GM12878 (cell line): ENCODE data around the gene MYO1D. TPM values are rescaled to one million over a fixed set of nuclear protein-coding genes. Genes with fewer than 3 reads are reported as not detected.

Source experiments
- ATAC-seq: fragments of 200-7000 bp; cut with Tn5 transposase; 3 replicates; pipeline ENCODE4 v1.9.1; 2020; ENCODE audit warnings: mild to moderate bottlenecking, moderate library complexity
- BruUV-seq: library from RNA; stranded (reverse); fragments of 400-500 nt; replicated peaks from 2 replicates; lab custom pipeline; 2021; lab: Mats Ljungman, UMichigan
- CTCF ChIA-PET: fragments of 300-600 bp; sonication (Branson Sonifier 250); formaldehyde crosslinking; extraction: SDS; loops from one replicate; lab custom pipeline; 2021; ENCODE audit warnings: inconsistent platforms; lab: Yijun Ruan, JAX
- POLR2A ChIA-PET: fragments of 350-600 bp; formaldehyde crosslinking; extraction: SDS; loops from one replicate; lab custom pipeline; 2021; ENCODE audit warnings: inconsistent platforms; lab: Charles Lee
- RAD21 ChIA-PET: fragments of 300-600 bp; sonication (Branson Sonifier 250); formaldehyde crosslinking; loops from one replicate; lab custom pipeline; 2023; ENCODE audit warnings: antibody characterized with exemption; ENCODE audit not compliant: unreplicated experiment; lab: Charles Lee
- SMC1A ChIA-PET: fragments of 300-600 bp; sonication (Branson Sonifier 250); formaldehyde crosslinking; loops from one replicate; lab custom pipeline; 2023; ENCODE audit not compliant: unreplicated experiment, uncharacterized antibody; lab: Charles Lee
- DNase-seq: peaks from one replicate; pipeline ENCODE4 v3.0.0-alpha.2; 2011; ENCODE audit warnings: low read depth, low spot score
- FAIRE-seq: peaks from 3 replicates; lab custom pipeline; 2011; peaks lifted over from hg19 to GRCh38; lab: Jason Lieb, UNC
- H2AFZ ChIP-seq: 2 replicates; pipeline ENCODE4 v1.6.0; 2011; ENCODE audit warnings: low read depth, low read length, control low read depth; ENCODE audit not compliant: control insufficient read depth
- H3K27ac ChIP-seq: 2 replicates; pipeline ENCODE4 v1.5.1; 2011; ENCODE audit warnings: control low read depth; ENCODE audit not compliant: control insufficient read depth, insufficient read depth
- H3K27me3 ChIP-seq, 2 experiments: replicated peaks in 1 of 2; 2 replicates each; pipeline versions ENCODE4 v1.6.0 to v1.6.1; 2011; ENCODE audit warnings: low read length in 1 of 2; ENCODE audit not compliant: control insufficient read depth in 2 of 2, insufficient read depth in 2 of 2
- H3K36me3 ChIP-seq, 2 experiments: 2 replicates each; pipeline ENCODE4 v1.5.1; 2011; ENCODE audit warnings: low read length in 1 of 2; ENCODE audit not compliant: control insufficient read depth in 2 of 2, insufficient read depth in 2 of 2
- H3K4me1 ChIP-seq: 2 replicates; pipeline ENCODE4 v1.6.1; 2011; ENCODE audit warnings: mild to moderate bottlenecking, low read length, moderate library complexity, mixed read lengths; ENCODE audit not compliant: control insufficient read depth, insufficient read depth
- H3K4me2 ChIP-seq: 2 replicates; pipeline ENCODE4 v1.6.0; 2011; ENCODE audit warnings: control low read depth; ENCODE audit not compliant: control insufficient read depth, insufficient read depth
- H3K4me3 ChIP-seq: fragments of 200-600 bp; sonication (generic); 2 replicates; pipeline ENCODE4 v1.5.1; 2016
- H3K79me2 ChIP-seq: 2 replicates; pipeline ENCODE4 v1.6.0; 2011; ENCODE audit warnings: low read length; ENCODE audit not compliant: control insufficient read depth, insufficient read depth
- H3K9ac ChIP-seq: 2 replicates; pipeline ENCODE4 v1.8.0; 2011; ENCODE audit warnings: low read length, control low read depth, mixed read lengths; ENCODE audit not compliant: control insufficient read depth, insufficient read depth
- H3K9me3 ChIP-seq: replicated peaks from 3 replicates; pipeline ENCODE4 v1.5.1; 2011; ENCODE audit warnings: mild to moderate bottlenecking, low read length; ENCODE audit not compliant: control insufficient read depth, insufficient read depth
- H4K20me1 ChIP-seq: 2 replicates; pipeline ENCODE4 v1.6.0; 2011; ENCODE audit not compliant: control insufficient read depth, insufficient read depth
- BCL3 ChIP-seq: IDR thresholded peaks from 2 replicates; pipeline ENCODE4 v1.6.1; 2011; ENCODE audit warnings: borderline replicate concordance, low read depth, mild to moderate bottlenecking, moderate library complexity, low read length; ENCODE audit not compliant: insufficient read depth, poor library complexity, severe bottlenecking
- BMI1 ChIP-seq: fragments of 450-650 bp; IDR thresholded peaks from 2 replicates; pipeline ENCODE4 v1.6.1; 2016; ENCODE audit warnings: mild to moderate bottlenecking, moderate library complexity, borderline replicate concordance
- CEBPB ChIP-seq, 2 experiments: fragments of 150-350 bp in 1 of 2; IDR thresholded peaks; 2 replicates each; pipeline ENCODE4 v1.6.1; 2012 to 2014; ENCODE audit warnings: low read depth in 2 of 2, low read length in 2 of 2, borderline replicate concordance in 1 of 2, inconsistent platforms in 1 of 2
- CHD2 ChIP-seq: IDR thresholded peaks from 2 replicates; pipeline ENCODE4 v1.6.1; 2011; ENCODE audit warnings: low read depth, low read length, improper control_type of control experiment, borderline replicate concordance
- CHD4 ChIP-seq: fragments of 200-600 bp; sonication (generic); IDR thresholded peaks from 2 replicates; pipeline ENCODE4 v1.6.1; 2016; ENCODE audit warnings: mild to moderate bottlenecking
- E2F8 ChIP-seq: fragments of 450-650 bp; IDR thresholded peaks from 2 replicates; pipeline ENCODE4 v1.6.1; 2018; ENCODE audit warnings: mild to moderate bottlenecking, low read depth, moderate library complexity; ENCODE audit not compliant: partially characterized antibody
- HDGF ChIP-seq: fragments of 450-650 bp; IDR thresholded peaks from 2 replicates; pipeline ENCODE4 v1.6.1; 2016; ENCODE audit warnings: antibody characterized with exemption
- IRF3 ChIP-seq: fragments of 450-650 bp; IDR thresholded peaks from 2 replicates; pipeline ENCODE4 v1.6.1; 2014; ENCODE audit warnings: mild to moderate bottlenecking
- TAF1 ChIP-seq: IDR thresholded peaks from 2 replicates; pipeline ENCODE4 v1.6.1; 2011; ENCODE audit warnings: mild to moderate bottlenecking, low read depth, low read length, borderline replicate concordance
- USF2 ChIP-seq: IDR thresholded peaks from 2 replicates; pipeline ENCODE4 v1.6.1; 2011; ENCODE audit warnings: low read depth, low read length, improper control_type of control experiment, borderline replicate concordance
- WRNIP1 ChIP-seq: IDR thresholded peaks from 2 replicates; pipeline ENCODE4 v1.6.1; 2011; ENCODE audit warnings: low read depth, low read length, improper control_type of control experiment, borderline replicate concordance
- ZBTB4 ChIP-seq: fragments of 450-650 bp; formaldehyde crosslinking; IDR thresholded peaks from 2 replicates; pipeline ENCODE4 v1.4.0; 2022; ENCODE audit warnings: mild to moderate bottlenecking, moderate library complexity
- WGBS: methylation state at CpG from one replicate; pipeline ENCODE4 v1.1.6; 2016; ENCODE audit warnings: low lambda C conversion rate; ENCODE audit not compliant: insufficient replicate concordance, insufficient coverage; ENCODE audit errors: missing lambda C conversion rate; 5-methylcytosine and 5-hydroxymethylcytosine counted together
- in situ Hi-C: fragments of 300-500 bp; cut with MboI; formaldehyde crosslinking; loops from 9 replicates; pipeline ENCODE4 v1.14.3; 2018; ENCODE audit warnings: mixed read lengths
- intact Hi-C: fragments of 100-400 bp; cut with micrococcal nuclease; formaldehyde crosslinking; loops from one replicate; pipeline ENCODE4 v1.14.2; 2022; ENCODE audit not compliant: unreplicated experiment
- polyA plus RNA-seq, 11 experiments: library from polyadenylated mRNA; depleted of rRNA in 4 of 11; unstranded in 6 of 11; stranded (reverse) in 5 of 11; fragments of >200 nt; fragmentation: Nextera tagmentation in 4 of 11; fragmentation: Illumina TruSeq in 1 of 11; extraction: Ambion mirVana in 4 of 11; extraction: Trizol in 1 of 11; gene quantifications; 1 replicate in 1 of 11; 2 replicates in 10 of 11; pipeline versions ENCODE4 v1.2.1 to v1.2.3, GENCODE V29; 2011 to 2016; ENCODE audit warnings: inconsistent platforms in 2 of 11, missing spikeins in 2 of 11, low read depth in 1 of 11
- total RNA-seq, 4 experiments: library from RNA; depleted of rRNA in 3 of 4; stranded (reverse); fragments of >200 nt in 3 of 4; fragmentation: Illumina TruSeq in 1 of 4; extraction: Trizol in 1 of 4; gene quantifications; 2 replicates each; pipeline versions ENCODE4 v1.2.1 to v1.2.3, GENCODE V29; 2013 to 2021

The MYO1D gene
- total and polyA plus RNA-seq, 10 of the 15 experiments (the other 5 are each of a cell fraction or from before 2014, with no cell fraction given), result 1.8 to 37.7 (median 25.4) TPM

- H3K9me3 ChIP-seq, result no peaks in the 10 kb centered on the region
- CTCF ChIA-PET, result interaction anchor here (0.6 to 7.4 kb wide), 4 partner anchors 31 to 58 kb away, joined by 3 to 83 read pairs (median 4); partner anchors contain the start of gene CDK5R1
- POLR2A ChIA-PET, result interaction anchor here (0.6 to 18.8 kb wide), 6 partner anchors 8 to 48 kb away, joined by 3 to 308 read pairs (median 7); partner anchors contain the start of gene CDK5R1
- ATAC-seq, result peak; percentile 43
- no peaks in the 10 kb centered on the region; the same call in 1 of the 2 replicates for H3K79me2 ChIP-seq
- no peaks in the 10 kb centered on the region for H4K20me1 ChIP-seq
- RAD21 ChIA-PET, result interaction anchor here (1.0 to 19.5 kb wide), 6 partner anchors 17 to 88 kb away, joined by 3 to 543 read pairs (median 10); partner anchors contain the start of gene CDK5R1
- SMC1A ChIA-PET, result interaction anchor here (0.6 to 13.7 kb wide), 5 partner anchors 9 to 44 kb away, joined by 4 to 286 read pairs (median 4); partner anchors contain the start of gene CDK5R1
- H3K36me3 ChIP-seq, result no peaks in the 10 kb centered on the region
- peaks cover 88% of the 10 kb centered on the region for H3K4me1 ChIP-seq
- peak; percentile 52 for DNase-seq
- H3K27ac ChIP-seq, result peak overlapping the region; percentile 84
- H3K4me3 ChIP-seq, result 0 out of 2 replicates have a peak overlapping the region, but pooled peaks have one; percentile 25
- BruUV-seq, result no TSS peak
- peak overlapping the region; percentile 97 for H3K4me2 ChIP-seq
- no peaks in the 10 kb centered on the region for H3K27me3 ChIP-seq
- no peak for FAIRE-seq
- in situ Hi-C loops (no loop called here), intact Hi-C loops (no loop called here)
- peak overlapping the region; percentile 83 for H3K9ac ChIP-seq
- no peak overlapping the region; the same call in 1 of the 2 replicates for H2AFZ ChIP-seq
- 3% methylated on average over 17 of the region's 17 CpGs for WGBS
- TF ChIP-seq E2F8 (no peak), IRF3 (no peak), USF2 (no peak), HDGF (peak; percentile 65; the same call in 1 of the 2 replicates), WRNIP1 (no peak), CEBPB (IDR thresholded peaks at IDR 0.05; ENCODE audit: borderline replicate concordance in 1 of 2, low read depth in 2 of 2, low read length in 2 of 2) (no peak), CHD2 (peak; percentile 41; the same call in 1 of the 2 replicates), BMI1 (no peak), CHD4 (no peak), TAF1 (peak; percentile 48; the same call in 1 of the 2 replicates), ZBTB4 (CRISPR knock-in tag) (no peak), BCL3 (no peak)
These were observed 356.7 kb downstream of the MYO1D start for GRCh38 chr17:32520104-32520701.
